GM18519 (cell line): ENCODE measurements around the gene ZDHHC4.

Experiments
- ATAC-seq: cut with Tn5 transposase; IDR thresholded peaks from one replicate; pipeline ENCODE4 v1.9.1; 2021; ENCODE audit warnings: mild to moderate bottlenecking, moderate library complexity; ENCODE audit not compliant: unreplicated experiment, low FRiP score

Gene ZDHHC4

DNA sequence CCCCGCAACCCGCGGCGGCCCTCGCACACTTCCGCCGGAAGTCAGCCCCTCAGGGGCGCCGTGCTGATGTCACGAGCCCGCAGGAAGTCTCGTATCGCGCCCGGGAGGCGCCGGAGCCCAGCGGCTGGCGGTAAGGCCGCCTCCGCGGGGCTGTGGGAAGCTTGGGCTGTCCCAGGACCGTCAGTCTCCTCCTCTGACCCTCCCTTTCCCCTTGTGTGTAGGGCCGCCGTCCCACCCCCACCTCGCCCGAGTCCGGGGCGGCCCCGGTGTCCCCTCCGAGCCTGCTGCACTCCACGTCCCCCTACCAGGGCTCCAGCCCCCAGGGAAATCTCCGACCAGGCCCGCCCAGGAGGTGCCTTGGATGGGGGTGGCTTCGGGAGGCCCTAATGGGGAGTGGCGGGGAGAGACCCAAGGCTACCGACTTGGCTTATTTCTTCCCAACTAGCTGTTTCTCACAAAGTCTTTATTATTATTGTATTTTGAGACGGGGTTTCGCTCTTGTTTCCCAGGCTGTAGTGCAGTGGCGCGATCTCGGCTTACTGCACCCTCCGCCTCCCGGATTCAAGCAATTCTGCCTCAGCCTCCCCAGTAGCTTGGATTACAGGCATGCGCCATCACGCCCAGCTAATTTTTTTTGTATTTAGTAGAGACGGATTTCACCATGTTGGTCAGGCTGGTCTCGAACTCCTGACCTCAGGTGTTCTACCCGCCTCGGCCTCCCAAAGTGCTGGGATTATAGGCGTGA lies at the start of gene ZDHHC4:
Gene ZDHHC4, plus strand, starts transcription at position 86 of the 745 bp plus-strand sequence. CDS start 3,108 bp downstream, outside the sequence.
- ATAC-seq, result peak; percentile 97

DNA sequence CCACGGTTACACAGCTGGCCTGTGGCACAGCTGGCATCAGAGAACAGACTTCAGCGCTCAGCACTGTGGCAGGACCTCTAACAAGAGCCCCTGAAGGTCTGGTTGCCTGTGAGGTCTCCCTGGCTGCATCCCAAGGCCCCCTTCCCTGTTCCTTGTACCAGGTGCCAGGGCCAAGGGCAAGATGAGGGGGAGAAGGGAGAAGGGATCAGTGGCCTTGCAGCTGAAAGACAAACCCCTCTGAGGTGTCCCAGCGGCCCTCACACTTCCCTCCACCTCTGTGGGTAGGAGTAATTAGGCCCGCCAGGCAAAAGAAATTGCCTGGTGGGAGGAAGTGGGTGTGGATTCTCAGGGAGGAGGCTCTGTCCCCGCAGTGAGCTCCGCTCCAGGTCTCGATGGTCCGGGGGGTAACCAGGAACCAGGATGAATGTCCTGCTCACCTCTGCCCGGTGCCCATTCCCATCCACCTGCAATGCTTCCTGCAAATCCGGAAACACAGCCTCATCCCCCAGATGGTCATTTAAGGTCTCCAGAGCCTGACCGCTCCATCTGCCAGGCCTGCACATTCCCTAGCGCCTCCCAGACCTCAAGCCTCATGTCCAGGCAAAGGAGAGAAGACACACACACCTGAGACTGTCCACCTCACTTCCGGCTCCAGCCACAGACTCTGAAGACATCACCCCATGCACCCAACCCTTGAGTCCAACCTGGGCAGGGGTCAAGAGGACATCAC lies 48.7 kb upstream of the ZDHHC4 start:
- ATAC-seq, result no peak

DNA sequence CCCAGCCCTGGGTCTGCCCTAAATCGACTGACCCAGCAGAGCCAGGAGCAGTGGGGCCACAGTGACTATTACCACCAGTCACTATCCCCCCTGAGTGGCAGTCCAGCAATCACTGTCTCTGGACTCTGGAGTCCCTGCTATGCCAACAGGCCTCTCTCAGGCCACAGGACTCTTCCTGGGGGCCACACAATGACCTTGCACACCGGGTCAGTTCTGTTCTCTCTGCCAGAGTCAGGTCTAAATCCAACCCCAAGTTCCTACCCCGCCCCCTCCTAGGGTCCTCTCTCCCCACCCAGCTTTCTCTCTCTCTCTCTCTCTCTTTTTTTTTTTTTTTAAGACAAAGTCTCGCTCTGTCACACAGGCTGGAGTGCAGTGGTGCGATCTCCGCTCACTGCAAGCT lies 47.6 kb upstream of the ZDHHC4 start:
- ATAC-seq, result no peak

DNA sequence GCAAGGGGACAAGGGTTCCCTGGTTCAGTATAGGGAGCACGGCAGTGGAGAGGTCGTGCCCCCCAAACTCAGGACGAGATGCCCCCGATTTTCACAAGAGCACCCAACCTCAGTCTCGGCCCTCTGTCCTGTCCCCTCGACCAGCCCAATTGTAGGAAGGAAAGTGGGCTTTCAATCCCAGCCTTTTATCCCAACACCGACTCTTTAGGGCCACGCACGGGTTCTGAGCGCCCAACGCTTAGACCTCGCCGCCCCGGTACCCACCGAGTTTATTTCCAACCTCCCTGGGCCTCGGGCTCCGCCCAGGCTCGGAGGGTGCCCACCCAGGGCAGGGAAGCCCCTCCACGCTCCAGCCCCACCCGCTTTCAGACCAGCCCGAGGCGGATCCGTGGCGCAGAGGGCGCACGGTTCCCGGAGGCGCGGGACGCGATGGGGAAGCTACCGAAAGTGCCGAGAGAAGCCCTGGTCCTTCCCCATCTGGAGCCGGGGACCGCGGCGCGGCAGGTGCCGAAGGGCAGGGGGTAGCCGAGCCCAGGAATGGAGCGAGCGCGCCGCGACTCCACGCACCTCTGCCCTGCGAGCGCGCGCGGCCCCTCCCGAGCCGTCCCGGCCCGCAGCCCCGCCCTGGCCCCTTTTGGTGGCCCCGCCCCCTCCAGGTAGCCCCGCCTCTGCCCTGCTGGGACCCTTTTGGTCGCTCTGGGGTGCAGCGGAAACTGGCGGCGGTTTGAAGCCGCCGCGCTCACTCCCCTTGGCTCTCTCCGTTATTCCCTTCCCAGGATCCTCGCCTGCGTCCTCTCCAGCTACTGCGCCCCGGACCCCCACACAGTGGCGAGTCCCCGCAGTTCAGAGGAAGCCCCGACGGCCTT lies 46.4 kb upstream of the ZDHHC4 start:
- no peak for ATAC-seq

DNA sequence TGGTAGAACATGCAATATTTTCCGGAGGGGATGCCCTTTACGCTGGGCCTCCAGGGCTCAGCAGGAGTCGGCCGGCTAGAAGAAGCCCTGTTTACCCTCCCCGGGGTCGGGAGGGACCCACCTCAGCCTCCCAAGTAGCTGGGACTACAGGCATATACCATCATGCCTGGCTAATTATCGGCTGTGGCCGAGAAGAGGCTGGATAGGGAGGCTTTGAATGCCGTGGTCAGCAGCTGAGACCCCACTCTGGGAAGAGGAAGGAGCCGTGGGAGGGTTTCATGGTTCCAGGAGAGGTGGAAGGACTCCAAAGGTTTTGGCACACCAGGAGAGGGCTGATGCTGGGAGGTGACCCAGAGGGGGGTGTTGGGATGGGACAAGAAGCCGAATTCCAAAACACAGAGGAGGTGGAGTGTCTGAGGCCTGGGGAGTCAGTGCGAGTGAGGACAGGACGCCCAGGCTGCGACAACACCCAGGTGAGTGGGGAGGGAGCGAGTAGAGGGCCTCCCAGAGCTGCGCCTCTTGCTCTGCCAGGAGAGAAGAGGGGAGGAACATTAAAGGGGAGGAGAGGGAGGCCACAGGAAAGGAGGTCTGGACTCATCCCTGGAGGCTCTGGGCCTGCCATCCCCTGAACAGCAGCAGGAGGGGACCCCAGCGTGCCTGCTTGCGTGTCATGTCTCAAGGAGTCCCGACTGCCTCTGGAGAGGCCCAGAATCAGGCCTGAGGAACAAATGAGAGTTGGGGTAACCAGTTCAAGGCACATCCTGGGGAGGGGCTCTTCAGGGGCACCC lies 45.6 kb upstream of the ZDHHC4 start:
- ATAC-seq, result no peak

DNA sequence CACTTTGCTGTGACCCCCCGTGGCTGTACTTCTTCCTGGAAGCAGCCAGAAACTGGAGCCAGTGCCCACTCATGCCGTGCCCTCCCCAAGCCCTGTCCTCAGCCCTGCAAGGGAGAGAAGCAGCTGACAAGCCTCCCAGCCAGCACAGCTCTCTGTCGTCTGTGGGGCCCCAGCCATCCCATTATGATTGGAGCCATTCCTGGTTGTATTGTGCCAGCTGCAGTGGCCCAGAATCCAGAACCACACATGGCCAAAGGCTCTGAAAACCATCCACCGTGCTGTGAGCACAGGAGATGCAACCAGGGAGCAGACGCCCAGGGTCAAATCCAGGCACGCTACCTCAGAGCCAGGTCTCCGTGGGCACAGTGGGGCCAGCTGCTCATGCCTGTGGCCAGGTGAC lies 44.7 kb upstream of the ZDHHC4 start:
- no peak for ATAC-seq

DNA sequence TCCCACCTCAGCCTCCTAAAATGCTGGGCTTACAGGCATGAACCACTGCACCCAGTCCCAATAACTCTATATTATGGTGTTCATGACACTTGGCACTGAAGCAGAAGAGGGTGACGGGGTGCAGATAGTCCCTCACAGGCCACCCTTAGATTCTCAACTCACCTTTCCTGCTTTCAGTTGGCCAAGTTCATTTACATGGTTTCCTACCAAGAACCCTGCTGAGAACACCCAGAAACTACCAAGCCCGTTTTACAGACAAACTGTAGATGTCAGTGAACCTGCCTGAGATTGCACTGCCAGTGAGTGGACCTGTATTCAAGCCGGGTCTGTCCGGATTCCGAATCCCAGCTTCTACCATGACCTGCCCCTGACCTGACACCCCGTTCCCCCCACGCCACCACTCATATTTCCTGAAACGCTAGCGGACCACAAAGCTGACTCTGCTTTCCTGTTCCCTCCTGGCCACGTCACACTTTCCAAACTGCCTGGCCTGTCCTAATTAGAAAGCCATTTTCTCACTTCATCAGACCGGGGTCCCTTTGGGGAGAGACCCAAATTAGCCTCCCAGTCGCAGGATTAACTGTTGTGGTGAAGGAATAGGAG lies 43.3 kb upstream of the ZDHHC4 start:
- ATAC-seq, result no peak

DNA sequence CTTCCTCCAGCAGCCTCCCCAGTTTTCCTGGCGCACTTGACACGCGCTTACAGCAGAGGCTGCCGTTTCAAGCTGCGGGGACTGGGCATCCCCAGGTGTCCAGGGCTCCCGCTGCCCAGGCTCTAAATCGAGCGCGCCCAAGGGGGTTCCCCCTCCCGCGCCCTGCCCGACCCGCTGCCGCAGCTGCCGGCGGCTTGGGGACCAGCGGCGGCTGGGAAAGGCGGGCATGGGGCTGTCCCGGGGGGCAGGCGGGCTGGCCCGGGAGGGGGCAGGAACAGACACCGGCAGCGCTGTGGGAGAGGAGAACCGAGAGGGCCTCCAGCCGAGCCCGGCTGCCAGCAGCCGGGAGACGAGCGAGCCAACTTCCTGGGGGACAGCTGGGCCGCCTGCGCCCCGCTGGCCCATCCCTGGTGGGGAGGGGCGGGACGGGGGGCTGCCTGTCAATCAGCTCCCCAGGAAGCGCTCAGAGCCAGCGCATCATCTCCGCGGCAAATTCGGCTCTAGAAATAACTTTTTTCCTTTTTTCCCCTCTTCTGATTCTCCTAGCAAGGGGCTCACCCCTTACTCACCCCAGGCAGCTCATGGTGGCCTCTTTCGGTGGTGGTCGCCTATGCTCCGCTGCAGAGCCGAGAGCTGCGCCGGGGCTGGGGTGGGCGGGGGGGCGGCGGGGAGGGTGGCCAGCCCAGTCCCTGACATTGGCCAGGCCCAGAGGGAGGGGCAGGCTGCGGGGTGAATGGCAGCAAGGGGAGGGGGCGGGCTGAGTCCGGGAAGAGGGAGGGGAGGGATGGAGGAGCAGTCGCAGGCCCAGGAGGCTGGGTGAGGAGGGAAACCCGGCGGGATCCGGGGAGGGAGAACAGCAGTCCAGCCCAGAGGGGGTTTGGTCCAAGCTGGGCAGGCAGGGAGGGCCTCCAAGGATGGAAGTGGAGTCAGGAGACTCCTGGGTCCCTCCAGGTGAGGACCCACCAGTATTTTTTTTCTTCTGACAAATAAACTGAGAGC lies 40.7 kb upstream of the ZDHHC4 start:
- no peak for ATAC-seq

DNA sequence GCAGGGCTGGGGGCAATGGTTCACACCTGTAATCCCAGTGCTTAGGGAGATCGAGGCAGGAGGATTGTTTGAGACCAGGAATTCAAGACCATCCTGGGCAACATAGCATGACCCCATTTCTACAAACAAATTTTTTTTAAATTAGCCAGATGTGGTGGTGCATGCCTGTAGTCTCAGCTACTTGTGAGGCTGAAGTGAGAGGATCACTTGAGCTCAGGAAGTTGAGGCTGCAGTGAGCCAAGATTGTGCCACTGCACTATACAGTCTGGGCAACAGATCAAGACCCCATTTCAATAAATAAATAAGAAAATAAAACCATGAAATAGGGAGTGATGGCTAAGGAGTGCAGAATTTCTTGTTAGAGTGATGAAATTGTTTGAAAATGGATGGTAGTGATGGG lies 34.9 kb upstream of the ZDHHC4 start:
- ATAC-seq, result no peak

DNA sequence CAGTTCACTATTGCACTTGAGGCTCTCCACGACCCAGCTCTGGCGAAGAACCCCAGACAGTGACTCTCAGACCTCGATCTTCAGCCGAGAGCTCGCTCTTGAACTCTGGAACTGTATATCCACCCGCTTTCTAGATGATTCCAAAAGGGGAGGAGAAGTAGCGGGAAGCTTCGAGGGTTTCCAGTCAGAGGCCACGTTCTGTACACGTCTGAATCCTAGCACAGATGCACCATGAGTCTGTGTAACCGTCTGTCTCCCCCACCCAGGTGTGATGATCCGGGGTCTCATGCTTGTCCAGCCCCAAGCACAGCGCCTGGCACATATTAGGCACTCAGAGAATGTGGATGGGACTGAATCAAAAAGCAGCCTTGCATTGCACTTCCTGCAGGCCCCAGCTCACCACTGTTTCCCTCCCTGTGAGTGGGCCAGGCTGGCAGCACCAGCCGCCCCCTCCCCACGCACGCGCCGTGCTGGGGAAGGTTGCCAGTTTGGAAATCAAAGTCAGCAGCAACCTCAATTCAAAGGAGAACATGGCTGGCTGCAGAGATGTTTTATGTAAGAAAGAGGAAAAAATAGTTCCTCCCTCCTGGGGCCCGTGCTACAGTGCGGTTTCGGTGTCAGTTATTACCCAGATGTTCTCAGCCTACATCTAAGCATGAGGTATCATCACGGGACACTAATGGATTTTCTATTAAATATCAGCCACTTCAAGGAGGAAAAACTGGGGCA lies 31.7 kb upstream of the ZDHHC4 start:
- ATAC-seq, result no peak

DNA sequence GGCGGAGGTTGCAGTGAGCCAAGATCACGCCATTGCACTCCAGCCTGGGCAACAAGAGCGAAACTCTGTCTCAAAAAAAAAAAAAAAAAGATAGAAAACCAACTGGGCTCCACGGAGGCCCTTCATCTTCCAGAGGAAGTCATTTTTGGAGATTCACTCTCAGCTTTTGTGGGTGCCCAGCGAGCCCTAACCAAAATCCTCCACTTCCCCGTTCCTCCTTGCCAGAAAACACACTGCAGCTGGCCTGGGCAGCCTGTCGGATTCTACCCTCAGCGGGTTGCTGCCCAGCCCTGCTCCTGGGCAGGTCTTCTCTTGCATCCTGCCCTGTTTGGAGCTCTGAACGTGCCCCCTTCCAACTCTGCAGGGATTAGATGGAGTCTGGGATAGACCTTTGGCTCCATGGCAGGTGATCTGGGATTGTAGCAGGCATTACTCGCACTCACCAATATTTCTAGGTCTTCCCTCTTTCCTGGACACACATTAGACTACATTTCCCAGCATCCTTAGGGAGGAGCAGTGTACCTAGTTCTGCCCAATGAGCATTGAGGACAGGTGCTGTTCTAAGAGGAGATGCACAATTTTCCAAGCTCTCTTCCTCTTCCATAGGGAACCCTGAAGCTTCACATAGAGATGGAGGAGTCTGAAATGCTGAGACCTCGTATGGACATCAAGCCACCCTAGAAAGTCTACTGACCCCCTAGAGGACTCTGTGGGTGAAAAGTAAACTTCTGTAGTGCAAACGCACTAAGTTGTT lies 30.6 kb upstream of the ZDHHC4 start:
- no peak for ATAC-seq

DNA sequence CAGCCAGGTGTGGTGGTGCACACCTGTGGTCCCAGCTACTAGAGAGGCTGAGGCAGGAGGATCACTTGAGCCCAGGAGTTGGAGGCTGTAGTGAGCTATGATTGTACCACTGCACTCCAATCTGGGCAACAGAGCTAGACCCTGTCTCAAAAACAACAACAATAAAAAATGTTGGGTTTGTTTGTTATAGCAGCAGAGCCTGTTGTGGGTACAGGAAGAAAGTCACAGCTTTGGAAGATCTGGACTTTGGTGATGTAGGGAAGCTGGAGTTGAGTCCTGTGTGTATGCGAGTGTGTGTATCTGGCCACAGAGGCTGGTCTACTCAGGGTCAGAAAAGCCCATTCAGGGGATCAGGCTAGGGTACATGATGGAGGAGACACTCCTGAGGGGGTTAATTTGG lies 29.9 kb upstream of the ZDHHC4 start:
- no peak for ATAC-seq

DNA sequence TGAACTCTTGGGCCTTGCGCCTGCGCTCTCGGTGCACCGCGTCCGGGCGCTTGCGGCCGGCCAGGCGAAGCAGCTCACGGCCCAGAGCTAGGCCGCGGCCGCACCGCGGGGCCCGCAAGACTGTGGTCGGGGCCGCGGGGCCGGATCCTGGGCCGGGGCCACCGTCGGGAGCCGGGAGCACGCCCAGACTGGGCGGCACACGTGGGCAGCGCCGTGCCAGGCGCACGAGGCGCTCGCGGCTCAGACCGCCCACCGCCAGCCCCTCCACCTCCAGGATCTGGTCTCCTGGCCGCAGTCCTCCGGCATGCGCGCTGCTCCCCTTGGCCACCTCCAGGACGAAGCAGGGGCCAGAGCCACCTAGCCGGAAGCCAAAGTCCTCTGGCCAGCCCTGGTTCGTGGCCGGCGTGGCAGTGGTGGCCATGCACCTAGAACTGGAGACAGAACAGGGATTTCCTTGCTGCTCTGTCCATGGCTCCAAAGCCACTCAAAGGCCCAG lies 26.2 kb upstream of the ZDHHC4 start, which contains the start of gene GRID2IP:
Gene GRID2IP, minus strand, starts transcription at position 446 of the 496 bp plus-strand sequence. Its CDS starts 25 bp downstream, at position 421.
- ATAC-seq, result no peak

DNA sequence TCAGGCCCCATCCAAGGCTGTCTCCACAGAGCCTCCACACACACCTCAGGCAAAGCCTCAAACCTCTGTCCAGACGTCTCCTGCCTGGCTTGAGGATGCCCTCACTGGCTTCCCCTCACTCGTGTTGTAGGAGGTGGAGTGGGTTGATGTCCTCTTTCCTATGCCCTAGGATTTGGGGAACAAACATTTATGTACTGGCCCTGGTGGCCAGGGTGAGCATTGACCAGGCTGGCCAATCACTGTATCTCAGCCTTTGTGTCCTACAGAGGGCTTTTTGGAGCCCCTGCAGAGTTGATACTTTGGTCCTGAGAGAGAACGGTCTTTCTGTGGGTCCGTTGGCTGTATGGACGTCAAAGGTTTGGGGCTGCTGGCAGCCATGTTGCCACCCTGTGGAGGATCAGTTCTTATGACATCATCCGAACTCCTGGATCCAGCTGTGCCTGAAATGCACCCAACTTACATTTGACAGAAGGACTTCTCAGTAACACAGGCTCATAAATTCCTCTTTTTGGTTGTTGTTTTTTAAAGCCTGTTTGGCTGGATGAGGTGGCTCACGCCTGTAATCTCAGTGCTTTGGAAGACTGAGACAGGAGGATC lies 23.7 kb upstream of the ZDHHC4 start:
- no peak for ATAC-seq

DNA sequence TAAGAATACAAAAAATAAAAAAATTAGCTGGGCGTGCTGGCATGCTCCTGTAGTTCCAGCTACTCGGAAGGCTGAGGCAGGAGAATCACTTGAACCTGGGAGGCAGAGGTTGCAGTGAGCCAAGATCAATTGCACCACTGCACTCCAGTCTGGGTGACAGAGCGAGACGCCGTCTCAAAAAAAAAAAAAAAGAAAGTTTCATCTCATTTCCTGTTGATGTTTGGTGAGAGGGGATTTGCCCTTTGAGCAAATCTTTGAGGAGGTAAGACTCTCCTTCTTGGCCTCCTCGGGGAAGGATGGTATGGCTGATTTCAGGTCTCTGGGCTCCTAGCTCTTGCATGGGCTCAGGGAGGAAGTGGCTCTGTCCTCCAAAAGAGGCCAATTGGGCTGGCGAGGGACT lies 22.4 kb upstream of the ZDHHC4 start:
- no peak for ATAC-seq

DNA sequence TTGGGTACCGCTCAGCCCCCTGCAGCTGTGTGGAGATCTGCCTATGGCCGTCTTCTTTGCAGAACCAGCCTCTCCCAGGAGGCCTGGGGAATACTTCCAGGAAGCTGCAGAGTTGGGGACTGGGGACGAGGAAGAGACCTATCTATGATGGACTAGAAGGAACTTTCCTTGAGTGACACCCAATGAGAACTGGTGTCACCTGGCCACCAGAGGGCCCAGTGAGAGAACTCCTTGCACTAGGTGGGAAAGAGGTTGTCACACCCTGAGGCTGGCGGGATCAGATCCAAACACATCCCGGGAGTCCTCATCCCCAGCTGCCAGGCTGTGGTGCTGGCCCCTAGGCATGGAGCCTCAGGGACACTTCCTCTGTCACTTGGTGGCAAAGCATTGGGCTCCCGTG lies 21.1 kb upstream of the ZDHHC4 start:
- no peak for ATAC-seq

DNA sequence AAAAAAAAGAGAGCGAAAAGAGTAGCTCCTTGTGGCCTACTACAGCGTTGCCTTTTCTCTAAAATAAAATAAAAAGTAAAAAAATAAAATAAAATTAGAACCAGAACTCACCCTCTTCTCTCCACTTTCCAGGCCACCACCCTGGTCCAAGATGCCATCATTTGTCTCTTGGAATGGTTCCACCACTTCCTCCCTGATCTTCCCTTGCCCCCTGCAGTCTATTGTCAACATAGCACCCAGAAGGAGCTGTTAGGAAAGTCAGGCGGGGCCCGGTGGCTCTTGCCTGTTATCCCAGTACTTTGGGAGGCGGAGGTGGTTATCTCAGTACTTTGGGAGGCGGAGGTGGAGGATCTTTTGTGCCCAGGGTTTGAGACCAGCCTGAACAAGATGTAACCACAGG lies 18.4 kb upstream of the ZDHHC4 start:
- no peak for ATAC-seq
